Measurements from ENCODE around the gene C5orf47. TPM values are rescaled to one million over a fixed set of nuclear protein-coding genes. Genes with fewer than 3 reads are reported as not detected.

Gene C5orf47
- total RNA-seq, 1 experiment from 2014 or later: not detected

GRCh38 chr5:173981185-173981761, 7.7 kb upstream of the C5orf47 start:
- peaks cover 7% of the 10 kb centered on the region; the same call in 1 of the 2 replicates for H3K27me3 ChIP-seq (ENCODE audit: insufficient read depth, low read length)
- H3K9me2 ChIP-seq (ENCODE audit: insufficient read depth): no peaks in the 10 kb centered on the region
- BruUV-seq (replicated peaks): no TSS peak
- ATAC-seq (no peak), DNase-seq (ENCODE audit: low read depth, low spot score) (no peak)
- H3K4me3 ChIP-seq (replicated peaks in 1 of 2; ENCODE audit: low read depth in 1 of 2, low read length in 2 of 2): no peak overlapping the region
- H3K4me1 ChIP-seq (ENCODE audit: control insufficient read depth in 1 of 2, insufficient read depth in 2 of 2, low read length in 2 of 2): no peaks in the 10 kb centered on the region
- H3K9me3 ChIP-seq (ENCODE audit: control insufficient read depth in 1 of 2, insufficient read depth in 1 of 2, low read depth in 1 of 2, low read length in 2 of 2): no peaks in the 10 kb centered on the region
- no peak for TF ChIP-seq SRF (IDR thresholded peaks at IDR 0.05; ENCODE audit: low read depth)
- no peak for TF ChIP-seq RAD21 (IDR thresholded peaks at IDR 0.05; ENCODE audit: low read depth)
- no peak for TF ChIP-seq POLR2A (IDR thresholded peaks at IDR 0.05; ENCODE audit: borderline replicate concordance, extremely low read depth, insufficient read depth, insufficient read length)
- TF ChIP-seq SP1 (IDR thresholded peaks at IDR 0.05; ENCODE audit: low read depth): no peak
- no peak for TF ChIP-seq JUND (IDR thresholded peaks at IDR 0.05)
- TF ChIP-seq MAX (IDR thresholded peaks at IDR 0.05): no peak
- no peak overlapping the region for H3K27ac ChIP-seq (ENCODE audit: low read depth, low read length)
- intact Hi-C loops (cut with micrococcal nuclease): loop anchor here (10.0 kb wide), 1 partner anchor 1266 kb away; no protein-coding TSS in a partner anchor
- CTCF ChIA-PET: interaction anchor here (1.1 to 1.8 kb wide), 2 partner anchors 10 to 363 kb away, joined by 4 to 5 read pairs; no protein-coding TSS in a partner anchor
- no peaks in the 10 kb centered on the region for H3K36me3 ChIP-seq (ENCODE audit: control insufficient read depth in 1 of 2, insufficient read depth in 2 of 2, low read length in 2 of 2)
- H3K4me2 ChIP-seq (ENCODE audit: low read length): no peak overlapping the region
- no peak overlapping the region for H2AFZ ChIP-seq (ENCODE audit: low read depth, low read length, poor library complexity, severe bottlenecking)
- POLR2A ChIA-PET: no interaction called here
- H3K79me2 ChIP-seq (ENCODE audit: insufficient read depth, low read length): no peaks in the 10 kb centered on the region
- H3K9ac ChIP-seq (ENCODE audit: low read length): no peak overlapping the region
- no peaks in the 10 kb centered on the region for H4K20me1 ChIP-seq (ENCODE audit: insufficient read depth)
- RAD21 ChIA-PET (ENCODE audit: low non-redundant PET in 1 of 2, low total read pairs in 2 of 2, uncharacterized antibody in 2 of 2, unreplicated experiment in 2 of 2): no interaction called here

- DNase-seq (ENCODE audit: low read depth, low spot score): peak; percentile 34
- no peaks in the 10 kb centered on the region for H3K9me2 ChIP-seq (ENCODE audit: insufficient read depth)
- no peaks in the 10 kb centered on the region for H3K79me2 ChIP-seq (ENCODE audit: insufficient read depth, low read length)
- POLR2A ChIA-PET: no interaction called here
- no peak overlapping the region for H3K4me3 ChIP-seq (replicated peaks in 1 of 2; ENCODE audit: low read depth in 1 of 2, low read length in 2 of 2)
- no peak overlapping the region for H3K9ac ChIP-seq (ENCODE audit: low read length)
- no peaks in the 10 kb centered on the region for H3K36me3 ChIP-seq (ENCODE audit: control insufficient read depth in 1 of 2, insufficient read depth in 2 of 2, low read length in 2 of 2)
- H3K9me3 ChIP-seq (ENCODE audit: control insufficient read depth in 1 of 2, insufficient read depth in 1 of 2, low read depth in 1 of 2, low read length in 2 of 2): no peaks in the 10 kb centered on the region
- BruUV-seq (replicated peaks): no TSS peak
- H4K20me1 ChIP-seq (ENCODE audit: insufficient read depth): no peaks in the 10 kb centered on the region
- H3K4me2 ChIP-seq (ENCODE audit: low read length): no peak overlapping the region
- intact Hi-C loops (cut with micrococcal nuclease): loop anchor here (1.0 to 10.0 kb wide), 2 partner anchors 365 to 1269 kb away; no protein-coding TSS in a partner anchor
- H3K27me3 ChIP-seq (ENCODE audit: insufficient read depth, low read length): peaks cover 7% of the 10 kb centered on the region; the same call in 1 of the 2 replicates
- TF ChIP-seq SP1 (IDR thresholded peaks at IDR 0.05; ENCODE audit: low read depth) (no peak), RAD21 (IDR thresholded peaks at IDR 0.05; ENCODE audit: low read depth) (peak; percentile 81), ZBTB33 (IDR thresholded peaks at IDR 0.05; ENCODE audit: extremely low read depth, insufficient replicate concordance, low read length) (no peak), SIN3A (IDR thresholded peaks at IDR 0.05; ENCODE audit: low read depth) (no peak), ATF3 (IDR thresholded peaks at IDR 0.05) (no peak), CTCF (IDR thresholded peaks at IDR 0.05 in 2 of 3, conservative IDR thresholded peaks at IDR 0.05 in 1 of 3; ENCODE audit: borderline replicate concordance in 1 of 3, insufficient read depth in 1 of 3, low read depth in 2 of 3, low read length in 2 of 3) (peak; percentile 42 to 65 (median 58); a peak in 5 of 6 replicates)
- ATAC-seq: peak; percentile 83
- H2AFZ ChIP-seq (ENCODE audit: low read depth, low read length, poor library complexity, severe bottlenecking): no peak overlapping the region
- CTCF ChIA-PET: interaction anchor here (0.6 to 2.7 kb wide), 9 partner anchors 10 to 690 kb away, joined by 3 to 16 read pairs (median 5); partner anchors contain the start of gene BOD1
- no peaks in the 10 kb centered on the region for H3K4me1 ChIP-seq (ENCODE audit: control insufficient read depth in 1 of 2, insufficient read depth in 2 of 2, low read length in 2 of 2)
- RAD21 ChIA-PET (ENCODE audit: low non-redundant PET in 1 of 2, low total read pairs in 2 of 2, uncharacterized antibody in 2 of 2, unreplicated experiment in 2 of 2): interaction anchor here in 1 of 2 experiments (0.8 to 1.7 kb wide), 2 partner anchors 11 to 333 kb away, joined by 3 to 4 read pairs; no protein-coding TSS in a partner anchor
- no peak overlapping the region for H3K27ac ChIP-seq (ENCODE audit: low read depth, low read length)
Measured at GRCh38 chr5:173984218-173984617, 4.8 kb upstream of the C5orf47 start.

Measured in HCT116 (cell line).